ENCODE measurements around the gene COX5B.

- TF ChIP-seq CTCF (optimal IDR thresholded peaks at IDR 0.05 in 1 of 3, IDR thresholded peaks at IDR 0.05 in 1 of 3, conservative IDR thresholded peaks at IDR 0.05 in 1 of 3; ENCODE audit: extremely low read depth in 1 of 3, insufficient read depth in 2 of 3, low read length in 3 of 3): no peak
- TF ChIP-seq EZH2 (IDR thresholded peaks at IDR 0.05; ENCODE audit: low read length): no peak
Measured at GRCh38 chr2:97673915-97674283, 28.0 kb downstream of the COX5B start.
